Measurements from ENCODE around the gene FAM135A. TPM values are rescaled to one million over a fixed set of nuclear protein-coding genes. Genes with fewer than 3 reads are reported as not detected.

The FAM135A gene
- total and polyA plus RNA-seq, 3 donors from 2014 or later, result 21.7 to 68.9 (median 67.0) TPM

- Histone ChIP-seq H3K27me3 (no peaks in the 10 kb centered on the region), H3K9me3 (no peaks in the 10 kb centered on the region), H3K27ac (no peak overlapping the region), H3K4me1 (no peaks in the 10 kb centered on the region), H3K36me3 (ENCODE audit: low read depth, missing control alignments) (no peaks in the 10 kb centered on the region), H3K4me3 (no peak overlapping the region)
- DNase-seq, result no peak
- WGBS, 2 donors, result 94 to 95% methylated on average over 1 of the region's 1 CpG
- TF ChIP-seq POLR2A (IDR thresholded peaks at IDR 0.05), result no peak
- no peak for TF ChIP-seq CTCF (IDR thresholded peaks at IDR 0.05)
- intact Hi-C loops (cut with DNase I; ENCODE audit: low total_unique reads), result no loop called here
Measured at GRCh38 chr6:70531133-70531532, 117.8 kb downstream of the FAM135A start.

- Histone ChIP-seq H3K36me3 (ENCODE audit: low read depth, missing control alignments) (no peaks in the 10 kb centered on the region), H3K27ac (no peak overlapping the region), H3K27me3 (no peaks in the 10 kb centered on the region), H3K4me3 (no peak overlapping the region), H3K9me3 (no peaks in the 10 kb centered on the region), H3K4me1 (no peaks in the 10 kb centered on the region)
- TF ChIP-seq CTCF (IDR thresholded peaks at IDR 0.05) (no peak), POLR2A (IDR thresholded peaks at IDR 0.05) (no peak)
- no peak for DNase-seq
- intact Hi-C loops (cut with DNase I; ENCODE audit: low total_unique reads), result no loop called here
- 88% methylated on average over 1 of the region's 1 CpG for WGBS, 2 donors
Measured at GRCh38 chr6:70537266-70537665, 124.0 kb downstream of the FAM135A start.

- Histone ChIP-seq H3K27me3 (no peaks in the 10 kb centered on the region), H3K4me3 (no peak overlapping the region), H3K27ac (no peak overlapping the region), H3K4me1 (no peaks in the 10 kb centered on the region), H3K9me3 (no peaks in the 10 kb centered on the region), H3K36me3 (ENCODE audit: low read depth, missing control alignments) (no peaks in the 10 kb centered on the region)
- no peak for TF ChIP-seq CTCF (IDR thresholded peaks at IDR 0.05)
- no peak for TF ChIP-seq POLR2A (IDR thresholded peaks at IDR 0.05)
- intact Hi-C loops (cut with DNase I; ENCODE audit: low total_unique reads), result no loop called here
- no peak for DNase-seq
- 93 to 96% methylated on average over 1 of the region's 1 CpG for WGBS, 2 donors
Measured at GRCh38 chr6:70538376-70538775, 125.1 kb downstream of the FAM135A start.

- intact Hi-C loops (cut with DNase I; ENCODE audit: low total_unique reads), result no loop called here
- no peaks in the 10 kb centered on the region for H3K9me3 ChIP-seq
- no peaks in the 10 kb centered on the region for H3K36me3 ChIP-seq (ENCODE audit: low read depth, missing control alignments)
- H3K27ac ChIP-seq, result no peak overlapping the region
- no peaks in the 10 kb centered on the region for H3K27me3 ChIP-seq
- no peak overlapping the region for H3K4me3 ChIP-seq
- no peak for DNase-seq
- TF ChIP-seq CTCF (IDR thresholded peaks at IDR 0.05) (no peak), POLR2A (IDR thresholded peaks at IDR 0.05) (no peak)
- H3K4me1 ChIP-seq, result no peaks in the 10 kb centered on the region
Measured at GRCh38 chr6:70547313-70547712, 134.0 kb downstream of the FAM135A start.

GRCh38 chr6:70547905-70548304, 134.6 kb downstream of the FAM135A start:
- H3K27me3 ChIP-seq, result no peaks in the 10 kb centered on the region
- no peaks in the 10 kb centered on the region for H3K36me3 ChIP-seq (ENCODE audit: low read depth, missing control alignments)
- no peak overlapping the region for H3K4me3 ChIP-seq
- no peaks in the 10 kb centered on the region for H3K4me1 ChIP-seq
- intact Hi-C loops (cut with DNase I; ENCODE audit: low total_unique reads), result no loop called here
- H3K27ac ChIP-seq, result no peak overlapping the region
- no peak for TF ChIP-seq POLR2A (IDR thresholded peaks at IDR 0.05)
- TF ChIP-seq CTCF (IDR thresholded peaks at IDR 0.05), result no peak
- 78 to 81% methylated on average over 3 of the region's 3 CpGs for WGBS, 2 donors
- H3K9me3 ChIP-seq, result no peaks in the 10 kb centered on the region
- DNase-seq, result no peak

Measured in testis (tissue), 3 donors.